ENCODE results near the gene METTL3.

DNA sequence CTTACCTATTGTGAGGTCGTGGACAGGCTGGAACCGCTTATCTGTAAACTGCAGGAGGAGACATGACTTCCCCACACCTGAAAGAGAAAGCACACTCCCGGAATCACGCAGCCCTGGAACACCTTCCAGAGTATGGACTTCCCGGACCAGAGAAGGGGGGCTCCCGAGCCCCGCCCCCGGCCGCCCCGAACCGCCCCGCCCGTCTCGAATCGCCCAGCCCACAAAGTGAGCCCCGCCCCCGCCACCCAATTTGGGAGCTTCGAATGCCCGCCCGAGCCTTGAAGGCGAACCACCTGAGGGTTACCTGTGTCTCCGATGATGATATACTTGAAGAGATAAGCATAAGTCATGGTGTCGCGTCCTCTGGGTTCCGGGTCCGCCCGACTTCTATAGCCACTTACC lies 34.6 kb downstream of the METTL3 start:
- TF ChIP-seq, protein P1, sequence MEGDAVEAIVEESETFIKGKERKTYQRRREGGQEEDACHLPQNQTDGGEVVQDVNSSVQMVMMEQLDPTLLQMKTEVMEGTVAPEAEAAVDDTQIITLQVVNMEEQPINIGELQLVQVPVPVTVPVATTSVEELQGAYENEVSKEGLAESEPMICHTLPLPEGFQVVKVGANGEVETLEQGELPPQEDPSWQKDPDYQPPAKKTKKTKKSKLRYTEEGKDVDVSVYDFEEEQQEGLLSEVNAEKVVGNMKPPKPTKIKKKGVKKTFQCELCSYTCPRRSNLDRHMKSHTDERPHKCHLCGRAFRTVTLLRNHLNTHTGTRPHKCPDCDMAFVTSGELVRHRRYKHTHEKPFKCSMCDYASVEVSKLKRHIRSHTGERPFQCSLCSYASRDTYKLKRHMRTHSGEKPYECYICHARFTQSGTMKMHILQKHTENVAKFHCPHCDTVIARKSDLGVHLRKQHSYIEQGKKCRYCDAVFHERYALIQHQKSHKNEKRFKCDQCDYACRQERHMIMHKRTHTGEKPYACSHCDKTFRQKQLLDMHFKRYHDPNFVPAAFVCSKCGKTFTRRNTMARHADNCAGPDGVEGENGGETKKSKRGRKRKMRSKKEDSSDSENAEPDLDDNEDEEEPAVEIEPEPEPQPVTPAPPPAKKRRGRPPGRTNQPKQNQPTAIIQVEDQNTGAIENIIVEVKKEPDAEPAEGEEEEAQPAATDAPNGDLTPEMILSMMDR (IDR thresholded peaks at IDR 0.05 in 4 of 5, conservative IDR thresholded peaks at IDR 0.05 in 1 of 5) = no peak
- TF ChIP-seq POLR2A (IDR thresholded peaks at IDR 0.05) = no peak

All from gastrocnemius medialis (tissue), 4 donors.